ENCODE results near the gene SLC39A8. TPM values are rescaled to one million over a fixed set of nuclear protein-coding genes. Genes with fewer than 3 reads are reported as not detected.

Gene SLC39A8
- total RNA-seq, 1 experiment from 2014 or later: 13.2 TPM

DNA sequence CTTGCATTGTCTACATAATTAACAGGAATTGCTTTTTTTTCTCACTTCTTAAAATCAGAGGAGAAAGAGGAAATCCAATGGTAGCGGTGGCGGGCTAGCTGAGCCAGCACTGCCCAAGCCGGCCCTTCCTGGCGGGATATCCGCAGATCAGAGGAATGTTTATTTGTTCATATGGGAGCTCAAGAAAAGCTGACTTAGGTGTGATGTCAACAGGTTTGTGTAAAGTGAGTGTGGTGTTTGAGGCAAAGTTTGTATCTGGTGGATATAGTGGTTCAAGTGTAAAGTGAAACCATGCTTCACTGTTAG lies 466 bp upstream of the SLC39A8 start:
- 0 out of 2 replicates have a peak, but pooled peaks have one; percentile 1 for ATAC-seq
- H2AFZ ChIP-seq (ENCODE audit: low read depth, low read length, poor library complexity, severe bottlenecking): peak overlapping the region; percentile 95
- H3K9ac ChIP-seq (ENCODE audit: low read length): 0 out of 2 replicates have a peak overlapping the region, but pooled peaks have one; percentile 59
- H3K9me2 ChIP-seq (ENCODE audit: insufficient read depth): no peaks in the 10 kb centered on the region
- POLR2A ChIA-PET: no interaction called here
- intact Hi-C loops (cut with micrococcal nuclease): loop anchor here (1.0 to 5.0 kb wide), 2 partner anchors 664 to 752 kb away; partner anchors contain the start of gene BDH2
- no peaks in the 10 kb centered on the region for H3K36me3 ChIP-seq (ENCODE audit: control insufficient read depth in 1 of 2, insufficient read depth in 2 of 2, low read length in 2 of 2)
- H3K4me3 ChIP-seq (replicated peaks in 1 of 2; ENCODE audit: low read depth in 1 of 2, low read length in 2 of 2): peak overlapping the region; percentile 59 to 65
- H4K20me1 ChIP-seq (ENCODE audit: insufficient read depth): no peaks in the 10 kb centered on the region
- no peak overlapping the region for H3K27ac ChIP-seq (ENCODE audit: low read depth, low read length)
- CTCF ChIA-PET: interaction anchor here (0.8 to 1.2 kb wide), 2 partner anchors 46 to 85 kb away, joined by 3 to 6 read pairs; no protein-coding TSS in a partner anchor
- H3K4me2 ChIP-seq (ENCODE audit: low read length): peak overlapping the region; percentile 97
- H3K79me2 ChIP-seq (ENCODE audit: insufficient read depth, low read length): no peaks in the 10 kb centered on the region
- no peaks in the 10 kb centered on the region for H3K9me3 ChIP-seq (ENCODE audit: control insufficient read depth in 1 of 2, insufficient read depth in 1 of 2, low read depth in 1 of 2, low read length in 2 of 2)
- TF ChIP-seq EZH2phosphoT487 (IDR thresholded peaks at IDR 0.05; ENCODE audit: borderline replicate concordance): no peak
- TF ChIP-seq RAD21 (IDR thresholded peaks at IDR 0.05; ENCODE audit: low read depth): no peak
- no peak for TF ChIP-seq SRF (IDR thresholded peaks at IDR 0.05; ENCODE audit: low read depth)
- TF ChIP-seq SIN3A (IDR thresholded peaks at IDR 0.05; ENCODE audit: low read depth): no peak
- TF ChIP-seq, protein P1, sequence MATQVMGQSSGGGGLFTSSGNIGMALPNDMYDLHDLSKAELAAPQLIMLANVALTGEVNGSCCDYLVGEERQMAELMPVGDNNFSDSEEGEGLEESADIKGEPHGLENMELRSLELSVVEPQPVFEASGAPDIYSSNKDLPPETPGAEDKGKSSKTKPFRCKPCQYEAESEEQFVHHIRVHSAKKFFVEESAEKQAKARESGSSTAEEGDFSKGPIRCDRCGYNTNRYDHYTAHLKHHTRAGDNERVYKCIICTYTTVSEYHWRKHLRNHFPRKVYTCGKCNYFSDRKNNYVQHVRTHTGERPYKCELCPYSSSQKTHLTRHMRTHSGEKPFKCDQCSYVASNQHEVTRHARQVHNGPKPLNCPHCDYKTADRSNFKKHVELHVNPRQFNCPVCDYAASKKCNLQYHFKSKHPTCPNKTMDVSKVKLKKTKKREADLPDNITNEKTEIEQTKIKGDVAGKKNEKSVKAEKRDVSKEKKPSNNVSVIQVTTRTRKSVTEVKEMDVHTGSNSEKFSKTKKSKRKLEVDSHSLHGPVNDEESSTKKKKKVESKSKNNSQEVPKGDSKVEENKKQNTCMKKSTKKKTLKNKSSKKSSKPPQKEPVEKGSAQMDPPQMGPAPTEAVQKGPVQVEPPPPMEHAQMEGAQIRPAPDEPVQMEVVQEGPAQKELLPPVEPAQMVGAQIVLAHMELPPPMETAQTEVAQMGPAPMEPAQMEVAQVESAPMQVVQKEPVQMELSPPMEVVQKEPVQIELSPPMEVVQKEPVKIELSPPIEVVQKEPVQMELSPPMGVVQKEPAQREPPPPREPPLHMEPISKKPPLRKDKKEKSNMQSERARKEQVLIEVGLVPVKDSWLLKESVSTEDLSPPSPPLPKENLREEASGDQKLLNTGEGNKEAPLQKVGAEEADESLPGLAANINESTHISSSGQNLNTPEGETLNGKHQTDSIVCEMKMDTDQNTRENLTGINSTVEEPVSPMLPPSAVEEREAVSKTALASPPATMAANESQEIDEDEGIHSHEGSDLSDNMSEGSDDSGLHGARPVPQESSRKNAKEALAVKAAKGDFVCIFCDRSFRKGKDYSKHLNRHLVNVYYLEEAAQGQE (IDR thresholded peaks at IDR 0.05; ENCODE audit: low read depth): no peak
- TF ChIP-seq, protein P2, sequence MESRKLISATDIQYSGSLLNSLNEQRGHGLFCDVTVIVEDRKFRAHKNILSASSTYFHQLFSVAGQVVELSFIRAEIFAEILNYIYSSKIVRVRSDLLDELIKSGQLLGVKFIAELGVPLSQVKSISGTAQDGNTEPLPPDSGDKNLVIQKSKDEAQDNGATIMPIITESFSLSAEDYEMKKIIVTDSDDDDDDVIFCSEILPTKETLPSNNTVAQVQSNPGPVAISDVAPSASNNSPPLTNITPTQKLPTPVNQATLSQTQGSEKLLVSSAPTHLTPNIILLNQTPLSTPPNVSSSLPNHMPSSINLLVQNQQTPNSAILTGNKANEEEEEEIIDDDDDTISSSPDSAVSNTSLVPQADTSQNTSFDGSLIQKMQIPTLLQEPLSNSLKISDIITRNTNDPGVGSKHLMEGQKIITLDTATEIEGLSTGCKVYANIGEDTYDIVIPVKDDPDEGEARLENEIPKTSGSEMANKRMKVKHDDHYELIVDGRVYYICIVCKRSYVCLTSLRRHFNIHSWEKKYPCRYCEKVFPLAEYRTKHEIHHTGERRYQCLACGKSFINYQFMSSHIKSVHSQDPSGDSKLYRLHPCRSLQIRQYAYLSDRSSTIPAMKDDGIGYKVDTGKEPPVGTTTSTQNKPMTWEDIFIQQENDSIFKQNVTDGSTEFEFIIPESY (IDR thresholded peaks at IDR 0.05; ENCODE audit: extremely low read depth, insufficient replicate concordance, low read length): no peak
- TF ChIP-seq EGR1 (IDR thresholded peaks at IDR 0.05; ENCODE audit: low read depth): no peak
- TF ChIP-seq YY1 (IDR thresholded peaks at IDR 0.05; ENCODE audit: extremely low read depth, insufficient replicate concordance, low read depth, low read length): no peak
- TF ChIP-seq JUND (IDR thresholded peaks at IDR 0.05): no peak
- no peak for TF ChIP-seq FOSL1 (IDR thresholded peaks at IDR 0.05; ENCODE audit: low read depth)
- TF ChIP-seq TCF7L2 (IDR thresholded peaks at IDR 0.05; ENCODE audit: borderline replicate concordance, extremely low read depth, insufficient read depth, insufficient read length): no peak
- no peak for TF ChIP-seq POLR2AphosphoS5 (IDR thresholded peaks at IDR 0.05; ENCODE audit: low read depth, low read length)
- TF ChIP-seq EZH2 (IDR thresholded peaks at IDR 0.05): no peak
- peaks cover 3 to 25% of the 10 kb centered on the region in 2 experiments; a peak in 3 of 4 replicates for H3K4me1 ChIP-seq (ENCODE audit: control insufficient read depth in 1 of 2, insufficient read depth in 2 of 2, low read length in 2 of 2)
- no peak for DNase-seq (ENCODE audit: low read depth, low spot score)
- RAD21 ChIA-PET (ENCODE audit: low non-redundant PET in 1 of 2, low total read pairs in 2 of 2, uncharacterized antibody in 2 of 2, unreplicated experiment in 2 of 2): no interaction called here
- no TSS peak for BruUV-seq (replicated peaks)
- H3K27me3 ChIP-seq (ENCODE audit: insufficient read depth, low read length): no peaks in the 10 kb centered on the region
